ENCODE results near the gene DOCK10. TPM values are rescaled to one million over a fixed set of nuclear protein-coding genes. Genes with fewer than 3 reads are reported as not detected.
A peak's percentile ranks its signal among the peaks of the same experiment; 100 is the strongest.

Gene DOCK10
- total and polyA plus RNA-seq, 10 of the 15 experiments (the other 5 are each of a cell fraction or from before 2014, with no cell fraction given): 16.9 to 120 (median 85.5) TPM

- TF ChIP-seq CEBPB (IDR thresholded peaks at IDR 0.05; ENCODE audit: borderline replicate concordance in 1 of 2, low read depth in 2 of 2, low read length in 2 of 2) (no peak), MEF2B (IDR thresholded peaks at IDR 0.05; ENCODE audit: partially characterized antibody, poor library complexity, severe bottlenecking) (no peak), IRF4 (IDR thresholded peaks at IDR 0.05; ENCODE audit: low read depth, low read length) (no peak), NFYA (IDR thresholded peaks at IDR 0.05; ENCODE audit: borderline replicate concordance, low read depth, low read length) (no peak), CBX5 (IDR thresholded peaks at IDR 0.05; ENCODE audit: low read depth) (no peak), DPF2 (IDR thresholded peaks at IDR 0.05) (no peak), ZNF384 (IDR thresholded peaks at IDR 0.05; ENCODE audit: borderline replicate concordance, low read depth, low read length) (no peak), BRCA1 (IDR thresholded peaks at IDR 0.05; ENCODE audit: low read depth, low read length) (no peak), ETV6 (conservative IDR thresholded peaks at IDR 0.05 in 1 of 2, IDR thresholded peaks at IDR 0.05 in 1 of 2; ENCODE audit: borderline replicate concordance in 1 of 2, low read depth in 1 of 2) (no peak), MEF2A (IDR thresholded peaks at IDR 0.05; ENCODE audit: insufficient read depth, low read depth, low read length) (no peak)
Observed at GRCh38 chr2:224881846-224882245, 160.4 kb downstream of the DOCK10 start (continued).

GRCh38 chr2:224876522-224876921, 165.7 kb downstream of the DOCK10 start:
- Histone ChIP-seq H3K36me3 (ENCODE audit: control insufficient read depth in 2 of 2, insufficient read depth in 2 of 2, low read length in 1 of 2) (peaks cover 11 to 24% of the 10 kb centered on the region in 2 experiments), H4K20me1 (ENCODE audit: control insufficient read depth, insufficient read depth) (no peaks in the 10 kb centered on the region), H3K27me3 (replicated peaks in 1 of 2; ENCODE audit: control insufficient read depth in 2 of 2, insufficient read depth in 2 of 2, low read length in 1 of 2) (no peaks in the 10 kb centered on the region), H3K4me2 (ENCODE audit: control insufficient read depth, insufficient read depth) (no peak overlapping the region), H3K27ac (ENCODE audit: control insufficient read depth, insufficient read depth) (no peak overlapping the region), H2AFZ (ENCODE audit: control insufficient read depth, low read depth, low read length) (no peak overlapping the region), H3K9ac (ENCODE audit: control insufficient read depth, insufficient read depth, low read length) (no peak overlapping the region), H3K79me2 (ENCODE audit: control insufficient read depth, insufficient read depth, low read length) (no peaks in the 10 kb centered on the region), H3K9me3 (replicated peaks; ENCODE audit: control insufficient read depth, insufficient read depth, low read length) (no peaks in the 10 kb centered on the region; the same call in 2 of the 3 replicates), H3K4me1 (ENCODE audit: control insufficient read depth, insufficient read depth, low read length) (peaks cover 17% of the 10 kb centered on the region), H3K4me3 (no peak overlapping the region)
- intact Hi-C loops (cut with micrococcal nuclease; ENCODE audit: unreplicated experiment) (no loop called here), in situ Hi-C loops (cut with MboI) (no loop called here)
- peak; percentile 49 for ATAC-seq
- POLR2A ChIA-PET: no interaction called here
- no peak for FAIRE-seq
- SMC1A ChIA-PET (ENCODE audit: uncharacterized antibody, unreplicated experiment): interaction anchor here (0.7 to 1.6 kb wide), 4 partner anchors 16 to 1276 kb away, joined by 3 to 9 read pairs (median 4); no protein-coding TSS in a partner anchor
- no TSS peak for BruUV-seq (replicated peaks)
- CTCF ChIA-PET: interaction anchor here (1.0 to 2.7 kb wide), 2 partner anchors 18 to 125 kb away, joined by 3 to 14 read pairs; no protein-coding TSS in a partner anchor
- WGBS (ENCODE audit: insufficient coverage, insufficient replicate concordance, low lambda C conversion rate, missing lambda C conversion rate): 64% methylated on average over 6 of the region's 6 CpGs
- DNase-seq (ENCODE audit: low read depth, low spot score): no peak
- no peak for TF ChIP-seq RFX5 (IDR thresholded peaks at IDR 0.05; ENCODE audit: low read depth, low read length)
- peak; percentile 60; the same call in 1 of the 2 replicates for TF ChIP-seq SPI1 (IDR thresholded peaks at IDR 0.05; ENCODE audit: borderline replicate concordance, insufficient read depth, low read depth, low read length)
- no peak for TF ChIP-seq PKNOX1 (IDR thresholded peaks at IDR 0.05)
- TF ChIP-seq MTA3 (IDR thresholded peaks at IDR 0.05; ENCODE audit: borderline replicate concordance, low read length): no peak
- no peak for TF ChIP-seq EGR1 (IDR thresholded peaks at IDR 0.05; ENCODE audit: borderline replicate concordance in 1 of 2, low read depth in 2 of 2, low read length in 2 of 2)
- RAD21 ChIA-PET (ENCODE audit: unreplicated experiment): interaction anchor here (1.0 to 1.1 kb wide), 2 partner anchors 13 to 125 kb away, joined by 3 to 4 read pairs; no protein-coding TSS in a partner anchor
